GM19193 (cell line): ENCODE results near the gene XPC.

Experiments
- POLR2A ChIP-seq: IDR thresholded peaks from 4 replicates; pipeline ENCODE4 v1.6.1; 2011; ENCODE audit not compliant: insufficient read depth, insufficient read length; ENCODE audit errors: extremely low read depth

The XPC gene

DNA sequence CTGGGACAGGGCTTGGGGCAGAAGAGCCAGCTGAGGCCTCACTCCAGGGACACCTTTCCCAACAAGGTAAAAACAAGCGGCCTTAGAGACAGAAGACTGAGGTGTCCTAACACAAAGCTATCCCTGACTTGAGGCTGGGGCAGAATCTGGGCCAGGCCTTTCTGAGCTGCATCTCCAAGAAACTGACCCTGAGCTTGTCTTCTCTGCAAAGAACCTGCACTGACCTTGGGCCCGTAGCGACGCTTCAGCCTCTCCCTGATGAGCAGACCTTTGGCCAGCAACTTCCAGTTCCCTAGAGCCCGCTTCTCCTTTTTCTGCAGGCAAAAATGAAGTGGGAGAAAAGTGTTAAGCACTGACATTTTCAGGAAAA is 31.4 kb downstream of the XPC start:
- TF ChIP-seq POLR2A = no peak

DNA sequence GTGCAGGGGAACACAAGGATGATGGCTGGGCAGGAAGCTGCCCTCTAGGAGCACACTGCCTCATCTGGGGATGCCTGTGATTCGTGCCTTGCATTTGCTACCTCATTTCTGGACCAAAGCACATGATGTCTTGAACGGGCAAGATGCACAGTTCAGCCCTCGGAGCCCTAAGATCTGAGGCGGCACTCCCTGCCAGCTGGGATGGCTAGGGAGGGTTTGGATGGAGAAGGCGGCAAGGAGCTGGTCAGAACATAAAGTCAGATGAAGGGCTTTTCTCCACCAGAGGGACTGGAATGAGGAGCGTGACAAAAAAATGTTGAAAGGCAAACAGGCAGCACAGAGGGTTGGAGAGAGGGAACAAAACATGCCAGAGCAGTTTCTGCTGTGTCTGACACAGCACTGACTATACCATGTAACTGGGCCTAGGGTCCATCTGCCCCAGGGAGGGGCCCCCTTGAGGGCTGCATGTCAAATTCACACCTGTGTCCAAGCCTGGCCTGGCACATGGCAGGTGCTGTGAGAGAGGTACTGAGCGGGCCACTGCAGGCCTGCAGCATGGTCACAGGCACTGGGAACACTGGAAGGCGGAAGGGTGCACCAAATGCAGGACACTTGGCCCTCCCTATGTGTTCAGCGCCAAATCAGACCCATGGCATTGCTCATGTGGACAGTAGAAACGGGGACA is 31.9 kb downstream of the XPC start:
- TF ChIP-seq POLR2A = no peak

DNA sequence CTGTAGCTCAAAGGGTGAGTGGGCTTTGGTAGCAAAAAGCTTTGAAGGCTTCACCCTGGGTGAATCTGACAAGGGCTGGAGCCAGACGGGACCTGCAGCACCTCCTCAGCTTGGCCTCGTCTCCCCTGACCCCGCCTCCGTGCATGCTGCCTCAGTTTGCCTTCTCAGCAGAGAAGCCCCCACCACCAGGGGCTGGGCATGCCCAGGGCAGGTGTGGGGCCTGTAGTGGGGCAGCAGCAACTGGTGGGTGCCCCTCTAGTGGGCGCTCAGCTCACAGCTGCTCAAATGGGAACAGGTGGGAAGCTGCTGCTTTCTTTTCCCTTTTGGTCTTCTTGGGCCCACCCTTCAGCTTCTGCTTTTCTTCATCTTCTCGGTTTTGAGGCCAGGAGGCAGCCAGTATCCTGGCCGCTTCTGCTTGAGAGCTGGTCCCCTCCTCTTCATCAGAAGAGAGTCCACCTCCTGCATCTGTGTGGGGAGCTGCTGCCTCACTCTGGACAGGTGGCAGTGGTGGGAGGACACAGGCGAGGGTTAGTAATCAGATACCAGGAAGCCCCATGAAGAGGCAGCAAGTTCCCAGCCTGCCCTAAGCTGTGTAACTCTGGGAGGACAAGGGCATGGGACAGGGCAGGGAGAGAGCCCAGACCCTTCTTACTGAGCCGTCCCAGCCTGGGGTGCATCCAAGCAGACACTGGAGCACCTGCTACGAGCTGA is 32.6 kb downstream of the XPC start:
- TF ChIP-seq POLR2A = no peak

DNA sequence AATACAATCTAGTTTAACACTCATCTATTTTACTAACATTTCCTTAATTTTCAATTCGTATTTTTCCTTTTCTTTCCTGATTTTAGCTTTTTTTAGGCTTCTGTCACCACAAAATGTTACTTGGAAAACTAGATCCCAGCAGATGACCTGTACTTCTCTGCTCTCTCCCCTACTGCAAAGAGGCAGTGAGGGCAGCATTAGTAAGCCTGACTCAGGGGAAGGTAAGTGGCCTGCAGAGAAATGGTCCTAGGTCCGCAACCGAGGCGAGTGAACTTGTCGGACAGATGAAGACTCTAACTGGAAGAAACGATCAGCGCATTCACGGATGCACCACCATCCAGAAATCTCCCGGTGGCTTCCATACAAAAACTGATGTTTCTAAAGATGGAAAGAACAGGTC is 33.2 kb downstream of the XPC start:
- no peak for TF ChIP-seq POLR2A

DNA sequence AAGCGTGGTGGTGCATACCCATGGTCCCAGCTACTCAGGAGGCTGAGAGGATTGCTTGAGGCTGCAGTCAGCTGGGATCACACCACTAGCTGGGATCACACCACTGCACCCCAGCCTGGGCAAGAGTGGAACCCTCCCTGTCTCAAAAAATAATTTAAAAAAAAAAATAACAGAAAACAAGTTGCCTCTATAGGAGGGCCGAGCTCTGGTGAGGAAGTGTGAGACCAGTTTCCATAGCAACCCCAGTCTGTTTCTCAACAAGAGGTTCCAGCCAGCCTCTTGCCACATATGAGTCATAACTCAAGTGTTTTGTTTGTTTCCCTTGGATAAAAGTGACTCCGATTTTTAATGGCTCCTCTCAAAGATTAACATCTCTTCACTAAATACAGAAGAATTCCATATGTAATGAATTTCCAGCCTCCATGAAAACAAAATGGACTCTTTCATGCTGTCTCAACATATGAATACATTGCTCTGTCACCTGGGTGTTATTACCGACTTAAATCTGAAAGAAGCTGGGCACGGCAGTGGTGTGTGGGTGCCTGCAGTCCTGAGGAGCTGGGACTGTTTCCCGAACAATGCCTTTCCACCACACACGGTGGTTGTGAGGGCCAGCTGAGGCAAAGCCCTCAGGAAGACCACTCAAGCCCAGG is 33.9 kb downstream of the XPC start:
- no peak for TF ChIP-seq POLR2A

DNA sequence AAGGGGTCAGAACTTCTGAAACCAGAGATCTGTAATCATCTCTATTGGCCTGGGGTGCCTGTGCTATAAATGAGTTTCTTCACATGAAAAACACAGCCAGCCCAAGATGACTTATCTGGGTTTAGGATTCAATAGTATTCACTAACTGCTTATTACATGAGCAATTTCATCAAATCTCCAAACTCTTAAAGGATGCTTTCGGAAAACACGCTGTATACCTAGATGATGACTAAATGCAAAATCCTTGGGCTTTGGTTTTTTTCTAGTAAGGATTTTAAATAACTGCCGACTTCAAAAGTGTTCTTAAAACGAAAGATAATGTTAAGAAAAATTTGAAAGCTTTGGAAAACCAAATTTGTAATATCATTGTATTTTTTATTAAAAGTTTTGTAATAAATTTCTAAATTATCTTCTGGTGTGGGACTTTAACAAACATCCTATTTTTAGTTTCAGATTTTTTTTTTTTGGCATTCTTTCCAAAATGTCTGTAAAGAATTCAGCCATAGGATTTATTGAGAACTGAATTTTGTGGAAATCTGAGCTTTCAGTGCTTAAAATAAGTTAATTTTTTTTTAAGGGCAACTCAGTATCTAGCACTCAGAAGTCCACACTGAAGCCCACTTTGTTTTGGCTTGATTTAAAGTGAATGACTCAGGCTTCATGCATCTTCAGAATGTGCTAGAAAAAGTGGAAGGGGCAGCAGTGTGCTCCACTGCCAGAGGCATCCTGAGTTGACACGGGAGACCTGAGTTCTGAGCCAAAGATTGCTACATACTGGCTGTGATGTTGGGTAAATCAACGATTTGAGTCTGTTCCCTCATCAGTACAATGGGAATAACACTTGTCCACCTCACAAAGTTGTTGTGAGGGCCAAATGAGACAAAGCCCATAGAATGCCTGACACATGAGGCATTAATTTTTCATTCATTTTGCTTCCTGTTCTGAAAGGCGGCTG is 34.9 kb downstream of the XPC start:
- TF ChIP-seq POLR2A = no peak

DNA sequence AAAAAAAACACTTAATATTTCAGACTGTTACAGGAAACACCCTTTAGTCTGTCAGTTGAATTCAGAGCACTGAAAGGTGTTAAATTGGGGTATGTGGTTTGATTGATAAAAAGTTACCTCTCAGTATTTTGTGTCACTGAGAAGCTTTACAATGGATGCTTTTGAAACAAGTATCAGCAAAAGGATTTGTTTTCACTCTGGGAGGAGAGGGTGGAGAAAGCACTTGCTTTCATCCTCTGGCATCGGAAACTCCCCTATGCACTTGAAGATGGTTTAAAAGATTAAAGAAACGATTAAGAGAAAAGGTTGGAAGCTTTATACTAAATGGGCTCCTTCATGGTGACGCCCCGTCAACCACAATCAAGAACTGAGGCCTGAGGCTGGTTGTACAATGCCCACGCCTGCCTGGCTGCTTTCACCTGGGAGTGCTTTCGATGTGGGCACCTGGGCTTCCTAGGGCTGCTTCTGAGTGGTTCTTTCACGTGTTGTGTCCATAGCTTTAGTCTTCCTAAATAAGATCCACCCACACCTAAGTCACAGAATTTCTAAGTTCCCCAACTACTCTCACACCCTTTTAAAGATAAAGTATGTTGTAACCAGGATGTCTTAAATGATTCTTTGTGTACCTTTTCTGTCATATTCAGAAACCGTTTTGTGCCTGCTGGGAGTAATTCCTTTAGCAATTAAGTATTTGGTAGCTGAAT is 35.7 kb downstream of the XPC start:
- TF ChIP-seq POLR2A = no peak

DNA sequence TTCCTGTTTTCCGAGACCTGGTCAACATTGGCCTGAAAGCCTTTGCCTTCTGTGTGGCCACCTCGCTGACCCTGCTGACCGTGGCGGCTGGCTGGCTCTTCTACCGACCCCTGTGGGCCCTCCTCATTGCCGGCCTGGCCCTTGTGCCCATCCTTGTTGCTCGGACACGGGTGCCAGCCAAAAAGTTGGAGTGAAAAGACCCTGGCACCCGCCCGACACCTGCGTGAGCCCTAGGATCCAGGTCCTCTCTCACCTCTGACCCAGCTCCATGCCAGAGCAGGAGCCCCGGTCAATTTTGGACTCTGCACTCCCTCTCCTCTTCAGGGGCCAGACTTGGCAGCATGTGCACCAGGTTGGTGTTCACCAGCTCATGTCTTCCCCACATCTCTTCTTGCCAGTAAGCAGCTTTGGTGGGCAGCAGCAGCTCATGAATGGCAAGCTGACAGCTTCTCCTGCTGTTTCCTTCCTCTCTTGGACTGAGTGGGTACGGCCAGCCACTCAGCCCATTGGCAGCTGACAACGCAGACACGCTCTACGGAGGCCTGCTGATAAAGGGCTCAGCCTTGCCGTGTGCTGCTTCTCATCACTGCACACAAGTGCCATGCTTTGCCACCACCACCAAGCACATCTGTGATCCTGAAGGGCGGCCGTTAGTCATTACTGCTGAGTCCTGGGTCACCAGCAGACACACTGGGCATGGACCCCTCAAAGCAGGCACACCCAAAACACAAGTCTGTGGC is 36.6 kb downstream of the XPC start:
- TF ChIP-seq POLR2A = no peak

DNA sequence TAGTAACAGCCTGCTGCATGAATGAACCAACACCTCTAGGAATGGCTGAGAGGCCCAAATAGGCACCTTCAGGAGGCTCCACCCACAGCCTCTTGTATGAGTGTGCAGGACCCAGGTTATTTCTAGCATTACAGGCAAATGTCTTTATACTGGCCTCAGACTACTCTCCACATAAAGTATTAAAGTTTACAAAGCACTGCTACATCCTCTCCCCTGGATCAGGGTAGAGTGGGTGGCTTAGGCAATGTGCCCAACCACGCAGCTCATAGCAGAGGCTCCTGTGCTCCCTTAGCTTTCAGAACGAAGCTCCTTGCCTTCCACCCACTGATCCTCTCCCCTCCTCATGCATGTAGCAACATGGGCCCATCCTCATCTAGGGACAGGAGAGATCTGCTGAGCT is 37.3 kb downstream of the XPC start:
- no peak for TF ChIP-seq POLR2A

DNA sequence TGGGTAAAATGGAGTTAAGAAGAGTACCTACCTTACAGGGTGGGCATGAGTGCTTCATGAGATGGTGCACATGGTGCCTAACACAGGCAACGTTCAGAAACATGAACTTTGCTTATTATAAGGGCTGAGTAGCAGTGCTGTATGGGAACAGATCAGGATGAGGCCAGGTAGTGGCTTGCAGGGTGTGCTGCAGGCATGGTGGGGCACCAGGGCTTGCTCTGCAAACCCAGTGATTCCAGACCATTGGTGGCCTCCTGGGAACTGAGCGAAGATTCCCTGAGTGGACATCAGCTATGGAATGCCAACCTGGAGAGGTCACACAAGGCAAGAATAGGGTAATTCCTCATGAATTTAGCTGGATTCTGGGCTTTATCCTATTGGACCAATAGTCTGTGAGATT is 37.7 kb downstream of the XPC start:
- no peak for TF ChIP-seq POLR2A

DNA sequence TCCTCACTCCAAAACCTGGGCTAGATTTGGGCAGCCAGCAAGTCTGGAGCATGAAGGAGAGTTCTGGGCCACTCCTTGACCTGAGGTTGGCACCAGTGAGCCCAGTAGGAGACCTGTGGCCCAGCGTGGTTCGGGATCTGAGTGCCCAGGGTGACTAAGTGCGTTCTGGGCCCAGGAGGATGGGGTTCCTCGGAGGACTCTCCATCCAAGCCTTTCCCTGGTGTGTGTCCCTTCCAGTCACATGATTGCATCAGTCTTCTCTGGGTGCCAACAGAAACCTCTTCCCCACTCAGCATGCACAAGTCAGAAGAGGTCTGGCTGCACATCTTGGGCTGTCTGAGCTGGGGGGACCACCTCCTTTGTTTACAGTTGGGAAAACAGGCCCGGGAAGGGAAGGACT is 38.6 kb downstream of the XPC start:
- TF ChIP-seq POLR2A = no peak

DNA sequence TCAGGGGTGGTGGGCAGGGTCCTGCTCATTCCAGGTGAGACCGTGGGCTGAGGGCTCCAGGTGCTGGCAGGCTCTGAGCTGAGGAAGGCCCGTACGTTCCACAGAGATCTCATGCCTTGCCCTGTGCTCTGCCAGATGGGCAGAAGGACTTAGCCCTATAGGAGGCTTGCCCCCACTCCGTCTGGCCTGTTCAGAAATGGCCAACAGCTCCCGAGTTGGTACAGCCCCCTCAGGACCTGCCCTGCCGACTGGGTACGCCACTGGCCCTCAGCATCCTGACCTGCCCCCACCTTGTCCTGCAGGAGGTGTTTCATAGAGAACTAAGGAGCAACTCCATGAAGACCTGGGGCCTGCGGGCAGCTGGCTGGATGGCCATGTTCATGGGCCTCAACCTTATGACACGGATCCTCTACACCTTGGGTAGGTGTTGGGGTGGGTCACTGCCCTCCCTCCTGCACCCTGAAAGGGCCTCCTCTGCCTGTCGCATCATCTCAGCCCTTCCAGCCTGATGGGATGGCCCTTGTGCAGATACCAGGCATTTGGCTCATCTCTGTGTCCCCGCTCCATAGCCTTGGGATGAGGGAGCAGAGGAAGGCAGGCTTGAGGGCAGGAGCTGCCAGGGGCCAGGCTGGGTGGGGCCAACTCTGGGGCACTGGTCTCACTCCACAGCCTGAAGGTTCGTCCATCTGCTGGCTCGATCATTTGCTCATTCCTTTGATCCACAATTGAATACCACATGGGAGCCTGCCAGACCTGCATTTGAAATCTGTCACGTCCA is 39.3 kb downstream of the XPC start:
- TF ChIP-seq POLR2A = no peak
